HG03108 (cell line): ENCODE data around the gene ZNF521.

Experiments used
- ATAC-seq: cut with Tn5 transposase; IDR thresholded peaks from one replicate; pipeline ENCODE4 v1.9.1; 2021; ENCODE audit warnings: moderate library complexity; ENCODE audit not compliant: unreplicated experiment

Gene ZNF521

DNA sequence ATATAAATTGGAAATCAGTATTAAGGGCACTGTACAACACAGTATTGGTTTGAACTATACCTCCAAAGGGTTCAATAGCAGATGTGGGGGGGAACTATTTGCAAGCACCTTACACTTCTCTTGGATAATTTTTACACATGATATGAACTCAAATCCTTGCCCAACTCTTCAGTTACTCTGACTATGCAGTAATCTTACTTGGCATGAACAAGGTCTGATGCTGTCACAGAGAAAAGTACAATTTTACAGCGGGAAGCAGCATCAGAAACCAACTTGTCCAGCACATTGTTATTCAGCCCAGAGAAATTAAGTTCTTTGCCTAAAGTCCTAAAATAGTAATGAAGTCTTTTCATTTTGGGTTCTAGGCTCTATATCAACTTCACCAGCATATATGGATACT is 98.2 kb downstream of the ZNF521 start:
- ATAC-seq, result no peak

DNA sequence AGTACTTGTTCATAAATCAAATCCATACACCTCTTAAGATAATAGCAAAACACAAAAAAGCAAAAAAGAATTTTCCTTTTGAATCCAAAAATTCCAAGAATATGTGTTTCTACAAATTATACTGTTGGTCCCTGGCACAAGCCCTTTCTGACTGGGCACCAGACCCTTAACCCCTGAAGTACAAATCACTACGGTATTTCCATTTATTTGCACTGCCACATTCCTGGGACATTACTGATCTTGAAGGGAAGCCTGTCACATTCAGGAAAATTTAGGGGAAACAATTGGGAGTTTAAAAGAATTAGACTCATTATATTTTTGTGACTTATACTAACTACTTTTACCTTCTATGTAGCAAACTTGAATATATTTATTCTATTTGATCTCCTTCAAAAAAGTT is 98.8 kb downstream of the ZNF521 start:
- no peak for ATAC-seq

DNA sequence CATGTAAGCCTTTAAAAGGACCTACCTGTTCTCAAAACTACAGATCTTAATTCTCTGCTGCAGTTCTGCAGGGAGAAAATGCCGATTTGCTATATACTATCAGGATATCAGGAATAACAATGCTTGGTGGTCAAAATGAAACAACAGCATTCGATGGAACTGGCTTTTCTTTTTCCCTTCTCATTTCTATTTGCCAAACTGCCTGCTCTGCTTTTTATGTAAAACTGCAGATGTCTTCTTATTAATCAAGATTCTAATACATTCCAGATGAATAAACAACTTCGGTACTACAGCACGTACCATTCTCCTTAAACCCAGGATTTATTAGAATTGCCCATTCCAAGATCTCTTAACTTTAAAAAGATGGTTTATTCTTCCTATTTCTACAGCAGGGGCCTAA is 100.9 kb downstream of the ZNF521 start:
- ATAC-seq, result no peak

DNA sequence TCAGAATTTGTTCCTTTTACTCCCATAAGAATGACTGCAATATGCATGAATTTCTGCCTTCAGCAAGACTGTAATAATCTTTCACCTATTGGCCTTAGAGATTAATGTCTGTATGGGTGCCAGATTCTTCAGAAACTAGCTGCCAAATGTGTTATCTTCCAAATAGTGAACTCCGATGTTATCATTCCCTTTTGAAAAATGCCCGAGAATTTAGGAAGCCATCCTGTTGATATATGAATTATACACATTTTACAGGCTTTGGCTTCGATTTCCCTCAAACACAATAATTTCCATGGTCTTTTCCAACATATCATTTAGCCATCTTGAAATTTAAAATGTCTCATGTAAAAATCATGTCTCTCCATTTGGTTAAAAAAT is 101.5 kb downstream of the ZNF521 start:
- ATAC-seq, result no peak

DNA sequence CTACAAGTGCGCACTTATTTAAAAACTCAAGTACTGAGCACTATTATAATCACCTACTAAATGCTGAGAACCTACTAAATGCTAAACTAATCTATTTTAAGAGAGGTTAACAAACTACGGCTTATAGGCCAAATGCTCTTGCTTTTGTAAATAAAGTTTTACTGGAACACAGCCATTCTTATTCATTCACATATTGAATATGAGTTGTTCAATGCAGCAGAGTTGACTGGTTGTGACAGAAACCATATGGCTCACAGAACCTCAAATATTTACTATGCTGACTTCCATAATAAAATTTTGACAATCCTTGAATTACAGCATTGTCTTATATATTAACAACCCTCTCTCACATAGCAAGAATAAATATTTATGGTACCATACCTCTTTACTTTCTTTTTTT is 103.2 kb downstream of the ZNF521 start:
- no peak for ATAC-seq

GRCh38 chr18:25247725-25248124 is 104.2 kb downstream of the ZNF521 start:
- ATAC-seq, result no peak

- ATAC-seq, result no peak
Observed at GRCh38 chr18:25244924-25245698, 106.9 kb downstream of the ZNF521 start.

GRCh38 chr18:25244170-25244569 is 107.8 kb downstream of the ZNF521 start:
- ATAC-seq, result no peak

DNA sequence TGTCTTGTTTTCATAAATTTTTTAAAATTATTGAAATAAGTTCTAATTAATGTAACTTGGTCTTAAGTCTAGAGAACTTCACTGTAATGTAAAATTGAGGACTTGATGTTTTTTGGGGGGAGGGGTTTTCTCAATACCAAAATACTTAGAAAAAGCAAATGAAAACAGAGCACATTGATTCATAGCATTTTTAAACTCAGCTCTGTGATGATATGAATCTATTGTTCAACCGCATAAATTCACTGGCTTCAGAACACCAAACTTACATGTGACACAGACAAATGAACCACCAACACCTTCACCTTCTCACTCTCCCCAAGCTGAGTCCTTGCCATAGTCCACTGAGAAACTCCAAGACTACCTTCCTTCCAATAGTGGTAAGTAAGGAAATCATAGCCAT is 108.2 kb downstream of the ZNF521 start:
- no peak for ATAC-seq

- no peak for ATAC-seq
Observed at GRCh38 chr18:25243257-25243656, 108.7 kb downstream of the ZNF521 start.

DNA sequence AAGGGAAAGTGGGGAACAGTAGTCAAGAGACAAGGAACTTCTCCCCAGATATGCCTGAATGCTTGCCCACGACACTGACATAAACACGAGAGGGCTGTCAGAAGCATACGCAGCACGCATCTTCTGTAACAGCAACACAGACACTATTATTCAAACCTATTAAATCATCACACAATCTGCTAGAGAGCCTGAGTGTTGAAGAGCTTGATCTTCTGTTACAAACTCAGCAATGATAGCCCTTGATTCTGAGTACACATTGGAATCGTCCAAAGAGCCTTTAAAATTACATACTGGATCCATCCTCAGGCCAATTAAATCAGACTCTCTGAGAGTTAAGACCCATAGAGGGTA is 111.6 kb downstream of the ZNF521 start:
- no peak for ATAC-seq

DNA sequence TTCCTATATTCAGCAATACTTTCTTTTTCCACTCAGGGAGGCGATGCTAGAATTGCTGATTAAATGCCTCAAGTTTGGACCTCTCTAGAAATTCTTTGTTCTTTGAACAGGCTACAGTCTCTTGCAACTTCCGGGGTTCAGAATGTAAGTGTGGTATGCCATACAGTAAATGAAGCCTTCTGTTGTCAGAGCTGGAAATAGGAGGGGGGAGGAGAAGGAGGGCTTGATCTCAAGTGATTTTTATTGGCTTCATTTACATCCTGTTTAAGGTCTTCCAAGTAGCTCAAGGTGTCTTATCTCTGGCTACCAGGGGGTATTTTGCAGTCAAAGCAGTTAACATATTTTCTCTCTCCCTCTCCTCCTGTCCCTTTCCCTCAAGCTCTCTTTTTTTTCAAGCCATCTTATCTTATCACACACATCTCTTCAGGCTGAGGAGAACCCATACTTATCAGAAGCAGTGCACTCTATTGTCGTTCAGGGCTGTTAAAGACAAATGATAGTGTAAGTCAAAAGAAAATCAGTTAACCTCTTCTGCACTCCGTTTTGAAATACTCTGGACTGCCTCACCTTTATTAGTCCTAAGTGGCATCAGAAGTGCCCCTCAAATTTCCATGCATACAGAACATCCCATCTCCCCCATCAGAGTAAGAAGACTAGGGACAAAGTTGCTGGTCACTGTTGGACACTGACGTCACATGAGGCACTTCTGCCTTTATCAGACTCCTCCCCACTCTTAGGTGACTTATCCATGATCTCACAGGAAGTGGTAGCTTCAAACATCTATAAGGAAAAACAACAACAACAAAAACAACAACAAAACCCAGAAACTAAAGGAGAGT is 112.2 kb downstream of the ZNF521 start:
- ATAC-seq, result no peak

DNA sequence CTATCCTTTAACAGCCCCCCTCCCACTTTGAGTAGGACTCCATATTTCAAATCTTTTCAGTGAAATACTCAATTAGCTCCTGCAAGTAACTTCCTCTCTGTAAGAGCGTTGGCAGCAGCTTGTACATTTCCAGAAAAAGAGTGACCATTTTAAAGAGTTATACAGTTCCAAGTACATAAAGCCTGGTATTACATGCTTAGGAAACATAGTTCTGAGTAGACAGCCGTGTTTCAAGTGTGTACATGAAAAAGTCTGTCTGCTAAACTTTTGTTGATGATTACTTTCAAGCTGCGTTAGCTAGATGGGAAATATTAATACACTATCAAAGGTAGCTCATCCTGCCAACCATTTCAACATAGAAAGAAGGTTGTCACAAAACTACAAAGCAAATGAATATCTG is 112.8 kb downstream of the ZNF521 start:
- ATAC-seq, result no peak

DNA sequence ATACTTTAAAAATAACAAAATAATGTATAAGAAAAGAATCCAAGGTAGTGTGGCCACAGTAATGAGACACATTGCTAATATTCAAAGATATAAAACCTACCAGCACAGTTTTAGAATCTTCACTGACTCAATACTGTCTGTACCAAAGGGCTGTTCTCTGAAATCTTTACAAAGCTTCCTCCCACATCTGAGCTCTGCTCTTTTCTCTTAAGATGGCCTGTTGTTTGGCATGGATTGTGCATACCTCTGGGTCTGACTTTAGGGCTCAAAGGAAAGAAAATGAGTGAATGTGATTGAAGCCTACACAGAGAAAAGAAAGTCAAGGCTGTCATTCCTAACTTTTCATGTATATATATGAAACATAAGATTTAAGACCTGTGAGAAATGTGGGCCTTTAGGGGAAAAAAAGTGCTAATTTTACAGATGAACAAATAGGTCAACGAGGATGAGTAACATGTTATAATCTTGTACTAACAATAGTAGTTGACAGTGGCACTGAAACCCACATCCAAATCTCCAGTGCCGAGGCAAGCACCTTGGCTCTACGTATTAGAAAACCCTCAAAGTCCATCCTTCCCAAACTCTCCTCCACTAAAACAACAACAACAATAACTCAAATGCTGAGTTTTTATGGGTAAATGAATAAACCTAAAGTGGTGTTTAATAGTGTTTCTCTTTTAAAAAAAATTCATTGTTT is 114.2 kb downstream of the ZNF521 start:
- no peak for ATAC-seq

GRCh38 chr18:25236736-25237135 is 115.2 kb downstream of the ZNF521 start:
- no peak for ATAC-seq

- ATAC-seq, result no peak
Observed at GRCh38 chr18:25235401-25236042, 116.4 kb downstream of the ZNF521 start.

DNA sequence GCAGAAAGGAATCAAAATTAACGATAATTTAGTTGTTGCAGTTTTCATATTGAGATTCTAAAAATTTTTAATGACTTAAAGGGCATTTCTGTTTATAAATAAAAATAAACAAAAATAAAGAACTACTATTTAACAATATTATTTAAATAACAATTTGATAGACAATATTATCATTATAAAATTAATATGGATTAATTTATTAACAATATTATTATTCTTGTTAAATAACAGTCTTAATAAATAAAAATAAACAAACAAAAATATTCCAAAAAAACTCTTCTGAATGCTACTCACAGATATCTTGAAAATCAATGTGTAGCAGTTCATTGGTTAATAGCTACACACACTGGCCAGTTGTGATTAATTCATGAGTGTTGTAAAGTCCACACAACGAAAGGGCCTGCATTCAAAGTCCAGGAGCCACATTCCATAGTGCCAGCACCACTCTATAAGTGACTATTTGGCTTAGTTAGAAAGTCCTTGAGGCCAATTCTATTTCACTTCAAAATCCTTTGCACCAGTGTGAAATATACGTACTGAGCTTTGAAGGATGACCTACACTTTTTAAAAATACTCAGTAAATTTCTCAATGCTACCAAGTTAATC is 117.1 kb downstream of the ZNF521 start:
- no peak for ATAC-seq

DNA sequence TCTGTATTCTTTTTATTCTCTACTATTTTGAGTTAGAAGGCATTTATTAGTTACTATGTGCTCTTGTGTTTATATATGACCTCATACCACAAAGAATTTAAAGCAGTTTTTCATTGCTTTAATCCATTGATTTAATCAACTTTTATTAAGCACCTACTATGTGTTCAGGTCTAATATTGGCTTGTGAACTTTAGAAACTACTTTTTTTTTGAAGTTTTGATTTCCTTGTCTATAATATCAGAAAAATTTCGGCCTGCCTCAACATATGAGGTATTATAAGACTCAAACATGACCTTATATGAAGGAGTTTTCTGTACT is 117.7 kb downstream of the ZNF521 start:
- no peak for ATAC-seq

DNA sequence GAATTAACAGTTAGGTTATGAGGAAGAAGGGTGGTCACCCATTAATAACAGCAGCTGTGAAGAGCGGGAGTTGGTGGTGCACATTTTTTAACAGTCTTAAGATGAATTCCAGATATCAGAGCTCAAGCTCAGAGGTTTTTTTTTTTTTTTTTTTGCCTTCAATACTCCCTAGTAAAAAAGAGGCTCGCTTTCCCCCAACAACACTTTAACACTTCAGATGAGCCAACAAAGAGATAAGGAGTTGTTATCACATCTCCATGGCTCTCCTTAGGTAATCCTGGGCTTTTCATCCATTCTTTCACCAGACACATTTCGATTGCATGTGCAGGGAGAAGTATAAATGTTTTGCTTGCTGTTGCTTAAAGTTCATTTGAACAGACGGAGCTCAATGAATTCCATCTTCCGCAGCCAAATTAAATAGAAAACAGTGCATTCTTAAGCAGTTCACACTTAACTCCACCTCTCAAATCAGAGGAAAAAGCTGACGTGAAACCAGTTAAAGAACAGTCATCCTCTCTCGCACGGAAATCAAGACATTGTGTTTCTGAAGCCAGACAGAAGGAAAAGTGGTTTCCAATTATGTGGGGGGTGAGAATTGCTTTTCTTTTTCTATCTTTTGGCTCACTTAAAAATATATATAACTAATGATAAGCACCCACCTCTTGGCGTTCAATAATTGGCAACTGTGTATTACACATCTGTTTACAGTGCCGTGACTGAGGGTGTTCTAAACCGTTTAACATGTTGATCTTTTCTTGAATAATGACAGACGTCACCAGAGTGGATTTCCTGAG is 118.2 kb downstream of the ZNF521 start:
- no peak for ATAC-seq

- no peak for ATAC-seq
Observed at GRCh38 chr18:25231327-25231691, 120.7 kb downstream of the ZNF521 start.
